HG02678 (cell line): ENCODE measurements around the gene KCNT2.

Experiments
- ATAC-seq: cut with Tn5 transposase; IDR thresholded peaks from one replicate; pipeline ENCODE4 v1.9.1; 2021; ENCODE audit warnings: mild to moderate bottlenecking, moderate library complexity; ENCODE audit not compliant: unreplicated experiment

The KCNT2 gene

GRCh38 chr1:196451103-196451502, 157.1 kb downstream of the KCNT2 start:
- no peak for ATAC-seq

GRCh38 chr1:196450143-196451095, 157.8 kb downstream of the KCNT2 start:
- no peak for ATAC-seq

- no peak for ATAC-seq
Observed at GRCh38 chr1:196449460-196449859, 158.8 kb downstream of the KCNT2 start.

GRCh38 chr1:196445775-196446174, 162.5 kb downstream of the KCNT2 start:
- no peak for ATAC-seq

- no peak for ATAC-seq
Observed at GRCh38 chr1:196444634-196445033, 163.6 kb downstream of the KCNT2 start.

GRCh38 chr1:196442366-196442765, 165.9 kb downstream of the KCNT2 start:
- no peak for ATAC-seq

GRCh38 chr1:196440711-196441110, 167.5 kb downstream of the KCNT2 start:
- no peak for ATAC-seq

- ATAC-seq: no peak
Observed at GRCh38 chr1:196438329-196438728, 169.9 kb downstream of the KCNT2 start.

GRCh38 chr1:196437671-196438070, 170.6 kb downstream of the KCNT2 start:
- ATAC-seq: no peak

GRCh38 chr1:196433000-196433399, 175.2 kb downstream of the KCNT2 start:
- no peak for ATAC-seq

GRCh38 chr1:196427976-196428734, 180.1 kb downstream of the KCNT2 start:
- ATAC-seq: no peak

GRCh38 chr1:196425513-196425912, 182.7 kb downstream of the KCNT2 start:
- ATAC-seq: no peak

- ATAC-seq: no peak
Observed at GRCh38 chr1:196423612-196424011, 184.6 kb downstream of the KCNT2 start.

- ATAC-seq: no peak
Observed at GRCh38 chr1:196418772-196419171, 189.5 kb downstream of the KCNT2 start.

GRCh38 chr1:196415978-196416377, 192.3 kb downstream of the KCNT2 start:
- no peak for ATAC-seq

- ATAC-seq: no peak
Observed at GRCh38 chr1:196412326-196412725, 195.9 kb downstream of the KCNT2 start.

GRCh38 chr1:196410768-196411167, 197.5 kb downstream of the KCNT2 start:
- no peak for ATAC-seq

GRCh38 chr1:196409586-196409985, 198.7 kb downstream of the KCNT2 start:
- ATAC-seq: no peak

- ATAC-seq: no peak
Observed at GRCh38 chr1:196407358-196408051, 200.7 kb downstream of the KCNT2 start.

- no peak for ATAC-seq
Observed at GRCh38 chr1:196405839-196406238, 202.4 kb downstream of the KCNT2 start.
